GM12873 (cell line): ENCODE results near the gene CDHR5.

Experiments used
- TF ChIP-seq, protein P1 (sequence below): IDR thresholded peaks from 2 replicates; pipeline ENCODE4 v1.5.1; 2012; ENCODE audit warnings: low read depth, mild to moderate bottlenecking, moderate library complexity, low read length, control low read depth; ENCODE audit not compliant: insufficient read depth; ENCODE audit errors: missing control alignments

The CDHR5 gene

DNA sequence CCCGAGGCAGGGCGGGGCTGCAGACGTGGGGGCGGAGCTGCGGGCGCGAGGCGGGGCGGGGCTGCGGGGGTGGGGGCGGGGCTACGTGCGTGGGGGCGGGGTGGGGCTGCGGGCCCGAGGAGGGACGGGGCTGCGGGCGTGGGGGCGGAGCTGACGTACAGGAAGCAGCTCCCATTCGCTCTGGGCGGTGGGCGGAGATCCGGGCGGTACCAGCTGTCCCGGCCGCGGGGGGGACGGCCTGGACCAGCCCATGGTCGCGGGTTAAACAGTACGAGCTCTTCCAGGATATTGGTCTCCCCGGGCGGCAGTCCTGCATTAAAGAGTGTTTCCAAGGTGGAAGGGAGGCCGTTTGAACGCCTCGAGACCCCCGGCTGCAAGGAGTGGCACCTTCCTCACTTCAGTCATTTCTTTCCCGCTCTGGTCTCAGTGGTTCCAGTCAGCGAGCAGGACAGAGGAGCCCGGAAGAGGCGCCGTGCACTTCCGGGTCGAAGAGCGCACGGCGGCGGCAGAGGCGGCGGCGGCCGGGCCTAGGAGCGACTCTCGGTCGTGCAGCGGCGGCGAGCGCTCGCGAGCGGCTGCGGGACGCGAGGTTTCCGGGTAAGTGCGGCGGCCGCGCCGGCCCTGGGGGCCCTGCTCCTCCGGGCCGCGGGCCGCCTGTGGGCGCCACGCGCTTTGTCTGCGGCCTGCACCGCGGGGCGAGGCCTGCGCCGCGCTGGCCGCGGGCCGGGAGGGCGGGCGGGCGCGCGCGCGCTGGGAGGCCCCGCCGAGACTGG lies 48.6 kb downstream of the CDHR5 start, which contains the start of gene PHRF1:
Gene PHRF1 (plus strand): TSS at position 475 of the 773 bp plus-strand sequence. CDS start 5,043 bp downstream, outside the sequence.
- TF ChIP-seq, protein P1, sequence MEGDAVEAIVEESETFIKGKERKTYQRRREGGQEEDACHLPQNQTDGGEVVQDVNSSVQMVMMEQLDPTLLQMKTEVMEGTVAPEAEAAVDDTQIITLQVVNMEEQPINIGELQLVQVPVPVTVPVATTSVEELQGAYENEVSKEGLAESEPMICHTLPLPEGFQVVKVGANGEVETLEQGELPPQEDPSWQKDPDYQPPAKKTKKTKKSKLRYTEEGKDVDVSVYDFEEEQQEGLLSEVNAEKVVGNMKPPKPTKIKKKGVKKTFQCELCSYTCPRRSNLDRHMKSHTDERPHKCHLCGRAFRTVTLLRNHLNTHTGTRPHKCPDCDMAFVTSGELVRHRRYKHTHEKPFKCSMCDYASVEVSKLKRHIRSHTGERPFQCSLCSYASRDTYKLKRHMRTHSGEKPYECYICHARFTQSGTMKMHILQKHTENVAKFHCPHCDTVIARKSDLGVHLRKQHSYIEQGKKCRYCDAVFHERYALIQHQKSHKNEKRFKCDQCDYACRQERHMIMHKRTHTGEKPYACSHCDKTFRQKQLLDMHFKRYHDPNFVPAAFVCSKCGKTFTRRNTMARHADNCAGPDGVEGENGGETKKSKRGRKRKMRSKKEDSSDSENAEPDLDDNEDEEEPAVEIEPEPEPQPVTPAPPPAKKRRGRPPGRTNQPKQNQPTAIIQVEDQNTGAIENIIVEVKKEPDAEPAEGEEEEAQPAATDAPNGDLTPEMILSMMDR: no peak

DNA sequence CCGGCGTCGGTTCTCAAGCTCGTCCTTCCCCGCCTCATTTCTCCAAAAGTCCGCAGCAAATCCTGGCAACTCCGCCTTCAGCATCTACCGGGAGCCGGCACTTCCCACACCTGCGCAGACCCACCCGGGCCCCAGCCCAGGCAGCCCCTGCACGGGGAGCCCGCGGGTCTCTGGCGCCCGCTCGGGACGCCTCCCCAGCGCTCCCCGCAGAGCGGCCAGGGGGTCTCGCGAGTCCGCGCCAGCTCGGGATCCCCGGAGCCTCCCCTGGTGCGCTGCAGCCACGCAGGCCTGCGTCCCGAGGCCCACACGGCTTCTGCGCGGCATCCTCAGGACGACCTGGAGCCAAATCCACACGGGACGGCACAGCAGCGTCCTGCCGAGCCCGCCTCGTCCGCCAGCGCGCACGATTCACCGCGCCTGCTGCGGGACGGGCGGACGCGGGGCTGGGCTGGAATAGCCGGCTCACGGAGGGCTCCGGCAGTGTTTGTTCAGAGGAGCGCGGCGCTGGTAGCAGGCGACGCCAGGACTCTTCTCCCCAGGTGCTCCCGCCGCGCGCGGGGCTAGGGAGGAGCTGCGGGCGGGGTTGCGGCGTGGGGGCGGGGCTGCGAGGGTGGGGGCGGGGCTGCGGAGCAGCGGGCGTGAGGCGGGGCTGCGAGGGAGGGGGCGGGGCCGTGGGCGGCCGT lies 49.3 kb downstream of the CDHR5 start:
- TF ChIP-seq, protein P1: no peak

DNA sequence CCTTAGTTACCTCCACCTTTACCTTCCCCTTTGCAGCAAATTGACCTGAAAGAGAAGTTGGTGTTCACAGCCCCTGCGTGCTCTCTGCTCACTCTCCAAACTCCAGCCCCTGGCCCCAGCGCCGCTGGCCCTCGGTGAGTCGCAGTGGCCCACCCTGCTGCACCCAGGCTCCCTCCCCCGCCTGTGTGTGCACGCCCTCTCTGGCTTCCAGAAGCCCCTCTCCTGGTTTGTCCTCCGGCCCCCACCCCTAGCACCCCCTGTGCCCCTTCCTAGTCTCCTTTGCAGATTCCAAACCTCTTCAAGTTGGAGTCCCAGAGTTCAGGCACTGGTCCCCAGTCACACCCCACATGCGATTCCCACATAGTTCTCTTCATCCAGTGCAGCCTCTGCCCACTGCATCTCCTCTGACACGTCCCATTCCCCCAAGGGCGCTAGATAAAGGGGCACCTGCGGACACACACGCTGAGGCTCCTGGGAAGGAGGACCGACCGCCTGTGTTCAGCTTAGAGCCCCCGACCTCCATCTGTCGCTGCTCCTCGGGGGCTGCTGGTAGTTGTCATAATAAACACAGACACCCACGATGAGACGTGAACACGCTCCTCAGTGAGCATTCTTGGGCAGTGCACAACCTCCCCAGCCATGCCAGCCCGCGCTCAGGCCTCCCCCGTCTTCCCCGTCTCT lies 50.0 kb downstream of the CDHR5 start:
- TF ChIP-seq, protein P1: no peak

DNA sequence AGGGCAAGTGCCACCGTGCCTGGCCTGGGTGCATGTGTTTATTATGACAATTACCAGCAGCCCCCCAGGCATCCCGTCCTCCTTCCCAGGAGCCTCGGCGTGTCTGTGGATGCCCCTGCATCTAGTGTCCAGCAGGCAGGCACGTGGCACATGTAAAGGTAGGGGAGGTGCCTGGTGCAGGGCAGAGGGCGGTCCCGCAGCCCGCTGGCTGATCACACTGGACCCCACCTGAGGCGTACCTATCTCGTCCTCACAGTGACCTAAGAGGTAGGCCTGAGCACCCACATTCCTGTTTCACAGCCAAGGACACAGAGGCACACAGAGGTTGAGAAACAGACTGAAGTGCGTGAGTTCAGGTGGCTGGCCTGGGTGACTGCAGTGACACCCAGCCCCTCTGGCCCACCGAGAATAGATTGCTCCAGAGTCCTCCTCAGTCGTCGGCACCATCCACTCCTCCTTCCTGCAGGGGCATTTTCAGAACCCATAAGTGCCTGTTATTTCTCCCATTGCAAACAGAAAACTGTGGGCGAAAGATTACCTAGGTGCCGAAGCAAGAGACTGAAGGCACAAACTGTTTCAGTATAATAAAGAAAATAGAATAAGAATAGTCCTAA lies 51.5 kb downstream of the CDHR5 start:
- TF ChIP-seq, protein P1: no peak

DNA sequence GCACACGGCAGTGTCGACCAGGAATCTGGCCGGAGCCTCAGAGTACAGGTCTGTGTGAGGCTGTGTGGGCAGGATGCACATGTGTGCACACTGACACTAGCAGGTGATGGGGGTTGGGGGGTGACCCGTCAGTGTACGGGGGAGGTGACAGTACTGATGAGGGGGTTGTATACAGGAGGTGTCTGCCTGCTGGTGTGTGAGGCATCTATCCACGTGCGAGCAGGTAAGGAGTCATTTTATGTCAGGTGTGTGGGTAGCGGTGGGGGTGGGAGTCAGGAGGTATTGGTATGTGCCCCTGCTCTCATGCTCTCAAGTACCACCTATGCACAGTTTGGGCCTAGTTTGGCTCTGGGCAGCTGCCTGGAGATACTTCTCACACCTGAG lies 53.0 kb downstream of the CDHR5 start:
- TF ChIP-seq, protein P1: no peak

DNA sequence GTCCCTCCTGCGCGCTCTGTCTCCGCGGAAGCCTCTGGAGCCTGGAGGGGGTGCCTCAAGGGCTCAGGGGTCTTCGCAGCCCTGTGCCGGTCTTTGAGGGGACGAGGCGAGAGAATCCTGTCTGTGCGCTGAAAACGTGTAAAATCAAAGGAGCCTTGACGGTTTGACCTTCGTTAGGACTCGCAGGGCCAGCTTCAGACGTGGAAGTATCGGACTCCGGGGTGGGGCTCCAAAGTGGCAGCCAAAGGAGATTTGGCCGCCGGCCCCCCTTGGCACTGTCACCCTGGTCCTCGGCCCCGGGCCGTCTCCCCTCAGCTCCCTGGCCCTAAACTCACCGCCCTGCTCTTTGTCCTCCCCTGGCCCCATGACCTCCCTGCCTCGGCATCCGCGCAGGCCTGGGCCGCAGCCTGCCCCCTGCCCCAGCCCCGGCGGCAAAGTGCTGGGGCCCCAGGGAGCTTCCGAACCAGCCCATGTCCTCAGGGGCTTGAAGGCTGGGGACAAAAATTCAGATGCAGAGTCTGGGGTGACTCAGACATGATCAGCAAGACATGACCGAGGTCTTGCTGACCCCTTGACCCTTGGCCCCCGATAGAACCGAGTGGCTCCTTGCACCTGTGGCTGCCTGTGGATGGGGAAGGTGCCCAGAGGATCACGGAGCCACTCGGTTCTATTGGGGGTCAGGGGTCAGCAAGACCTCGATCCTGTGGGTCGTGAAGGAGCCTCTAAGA lies 55.4 kb downstream of the CDHR5 start:
- TF ChIP-seq, protein P1: no peak
